HEK293 (cell line): ENCODE results near the gene HS3ST4.

Experiments used
- CTCF ChIA-PET: fragments of 350-600 bp; formaldehyde crosslinking; extraction: SDS; loops from one replicate; lab custom pipeline; 2021; ENCODE audit warnings: antibody characterized with exemption; lab: Yijun Ruan, JAX
- POLR2A ChIA-PET: fragments of 300-600 bp; formaldehyde crosslinking; extraction: SDS; loops from one replicate; lab custom pipeline; 2020; ENCODE audit warnings: antibody characterized with exemption, inconsistent platforms; lab: Yijun Ruan, JAX
- H3K27ac ChIP-seq: fragments of 200-500 bp; sonication (Bioruptor generic); 2 replicates; pipeline ENCODE4 v1.5.1; 2014; ENCODE audit warnings: low read depth, low read length, control low read depth, inconsistent platforms; ENCODE audit errors: extremely low read depth
- H3K36me3 ChIP-seq, 2 experiments: fragments of 200-500 bp in 1 of 2; sonication (Bioruptor generic) in 1 of 2; 1 replicate in 1 of 2; 2 replicates in 1 of 2; pipeline ENCODE4 v1.5.1; 2014 to 2017; ENCODE audit warnings: inconsistent platforms in 2 of 2, low read length in 2 of 2; ENCODE audit not compliant: control insufficient read depth in 2 of 2, insufficient read depth in 1 of 2
- H3K4me1 ChIP-seq: fragments of 200-500 bp; sonication (Bioruptor generic); 2 replicates; pipeline ENCODE4 v1.5.1; 2014; ENCODE audit warnings: mild to moderate bottlenecking, low read length, inconsistent platforms; ENCODE audit not compliant: control insufficient read depth, insufficient read depth
- H3K4me3 ChIP-seq: 2 replicates; pipeline ENCODE4 v1.5.1; 2011; ENCODE audit warnings: low read depth, mild to moderate bottlenecking, control low read depth, low read length, moderate library complexity
- H3K9me3 ChIP-seq: fragments of 200-500 bp; sonication (Bioruptor generic); 2 replicates; pipeline ENCODE4 v1.5.1; 2014; ENCODE audit warnings: low read depth, low read length, inconsistent platforms; ENCODE audit not compliant: control insufficient read depth, insufficient read depth
- AEBP2 ChIP-seq: fragments of 450-650 bp; formaldehyde crosslinking; IDR thresholded peaks from 2 replicates; pipeline ENCODE4 v1.5.1; 2016; ENCODE audit warnings: missing biosample characterization, missing genetic modification characterization, borderline replicate concordance
- BCL11B ChIP-seq: fragments of 450-650 bp; formaldehyde crosslinking; IDR thresholded peaks from 2 replicates; pipeline ENCODE4 v1.5.1; 2016; ENCODE audit warnings: low read depth, missing biosample characterization, missing genetic modification characterization
- CTCF ChIP-seq: fragments of 450-650 bp; formaldehyde crosslinking; IDR thresholded peaks from 2 replicates; pipeline ENCODE4 v1.5.1; 2016; ENCODE audit warnings: missing biosample characterization, missing genetic modification characterization
- FEZF1 ChIP-seq: fragments of 450-650 bp; formaldehyde crosslinking; IDR thresholded peaks from 2 replicates; pipeline ENCODE4 v1.5.1; 2016; ENCODE audit warnings: missing biosample characterization, missing genetic modification characterization
- GLI4 ChIP-seq: fragments of 450-650 bp; formaldehyde crosslinking; IDR thresholded peaks from 2 replicates; pipeline ENCODE4 v1.5.1; 2016; ENCODE audit warnings: missing biosample characterization, missing genetic modification characterization
- REST ChIP-seq: fragments of 450-650 bp; formaldehyde crosslinking; IDR thresholded peaks from 2 replicates; pipeline ENCODE4 v1.5.1; 2016; ENCODE audit warnings: missing biosample characterization, missing genetic modification characterization
- WT1 ChIP-seq: fragments of 450-650 bp; formaldehyde crosslinking; IDR thresholded peaks from 2 replicates; pipeline ENCODE4 v1.5.1; 2016; ENCODE audit warnings: missing biosample characterization, missing genetic modification characterization
- ZBTB7A ChIP-seq: fragments of 450-650 bp; formaldehyde crosslinking; IDR thresholded peaks from 2 replicates; pipeline ENCODE4 v1.5.1; 2016; ENCODE audit warnings: low read depth, missing biosample characterization, missing genetic modification characterization
- ZEB2 ChIP-seq: fragments of 450-650 bp; formaldehyde crosslinking; IDR thresholded peaks from 2 replicates; pipeline ENCODE4 v1.5.1; 2016; ENCODE audit warnings: missing biosample characterization, missing genetic modification characterization
- ZFP3 ChIP-seq: fragments of 450-650 bp; formaldehyde crosslinking; IDR thresholded peaks from 2 replicates; pipeline ENCODE4 v1.5.1; 2016; ENCODE audit warnings: low read depth, missing biosample characterization, missing genetic modification characterization
- ZNF157 ChIP-seq: fragments of 450-650 bp; formaldehyde crosslinking; IDR thresholded peaks from 2 replicates; pipeline ENCODE4 v1.5.1; 2016; ENCODE audit warnings: missing biosample characterization, missing genetic modification characterization
- ZNF18 ChIP-seq: fragments of 450-650 bp; formaldehyde crosslinking; IDR thresholded peaks from 2 replicates; pipeline ENCODE4 v1.5.1; 2016; ENCODE audit warnings: missing biosample characterization, missing genetic modification characterization
- ZNF184 ChIP-seq: fragments of 450-650 bp; IDR thresholded peaks from 2 replicates; pipeline ENCODE4 v1.5.1; 2018; ENCODE audit warnings: missing biosample characterization, mild to moderate bottlenecking, missing genetic modification characterization
- ZNF404 ChIP-seq: fragments of 450-650 bp; formaldehyde crosslinking; IDR thresholded peaks from 2 replicates; pipeline ENCODE4 v1.5.1; 2017; ENCODE audit warnings: missing biosample characterization, missing genetic modification characterization
- ZNF416 ChIP-seq: fragments of 450-650 bp; formaldehyde crosslinking; IDR thresholded peaks from 2 replicates; pipeline ENCODE4 v1.5.1; 2016; ENCODE audit warnings: missing biosample characterization, missing genetic modification characterization
- ZNF518A ChIP-seq: fragments of 450-650 bp; formaldehyde crosslinking; conservative IDR thresholded peaks from 2 replicates; pipeline ENCODE4 v1.5.1; 2016; ENCODE audit warnings: low read depth, missing biosample characterization, missing genetic modification characterization
- ZNF558 ChIP-seq: fragments of 450-650 bp; formaldehyde crosslinking; IDR thresholded peaks from 2 replicates; pipeline ENCODE4 v1.5.1; 2016; ENCODE audit warnings: missing biosample characterization, missing genetic modification characterization
- ZNF585B ChIP-seq: fragments of 450-650 bp; formaldehyde crosslinking; IDR thresholded peaks from 2 replicates; pipeline ENCODE4 v1.5.1; 2016; ENCODE audit warnings: missing biosample characterization, missing genetic modification characterization
- ZNF623 ChIP-seq: fragments of 450-650 bp; formaldehyde crosslinking; IDR thresholded peaks from 2 replicates; pipeline ENCODE4 v1.5.1; 2016; ENCODE audit warnings: missing biosample characterization, missing genetic modification characterization
- ZSCAN18 ChIP-seq: fragments of 450-650 bp; formaldehyde crosslinking; IDR thresholded peaks from 2 replicates; pipeline ENCODE4 v1.5.1; 2016; ENCODE audit warnings: missing biosample characterization, missing genetic modification characterization

HS3ST4 gene

GRCh38 chr16:26058326-26058725 is 366.6 kb downstream of the HS3ST4 start (continued):
- TF ChIP-seq GLI4 (no peak), ZNF157 (tag by site-specific recombination) (no peak), ZSCAN18 (tag by site-specific recombination) (no peak), REST (tag by site-specific recombination) (no peak), ZNF404 (tag by site-specific recombination) (no peak)

- H3K27ac ChIP-seq: no peak overlapping the region
- no peaks in the 10 kb centered on the region for H3K4me1 ChIP-seq
- no peak overlapping the region for H3K4me3 ChIP-seq
- ChIA-PET CTCF (no interaction called here), POLR2A (no interaction called here)
- H3K36me3 ChIP-seq: no peaks in the 10 kb centered on the region
- no peaks in the 10 kb centered on the region for H3K9me3 ChIP-seq
- no peak for TF ChIP-seq ZBTB7A
- no peak for TF ChIP-seq AEBP2 (tag by site-specific recombination)
- no peak for TF ChIP-seq ZNF416
- no peak for TF ChIP-seq ZNF518A (tag by site-specific recombination)
- TF ChIP-seq ZEB2 (tag by site-specific recombination): no peak
- TF ChIP-seq ZNF623 (tag by site-specific recombination): no peak
- no peak for TF ChIP-seq ZNF558 (tag by site-specific recombination)
- TF ChIP-seq ZNF18 (tag by site-specific recombination): no peak
- TF ChIP-seq FEZF1 (tag by site-specific recombination): no peak
- TF ChIP-seq ZNF184 (tag by site-specific recombination): no peak
- no peak for TF ChIP-seq BCL11B (tag by site-specific recombination)
- no peak for TF ChIP-seq ZFP3 (tag by site-specific recombination)
- no peak for TF ChIP-seq CTCF (tag by site-specific recombination)
- TF ChIP-seq WT1 (tag by site-specific recombination): no peak
- TF ChIP-seq ZNF585B (tag by site-specific recombination): no peak
These were observed 378.7 kb downstream of the HS3ST4 start for GRCh38 chr16:26070302-26071100.
